HepG2 (cell line): ENCODE data around the gene PREP. TPM values are rescaled to one million over a fixed set of nuclear protein-coding genes. Genes with fewer than 3 reads are reported as not detected.

Source experiments
- CEBPG ChIP-seq: IDR thresholded peaks from 2 replicates; pipeline ENCODE4 v1.6.1; 2016
- CENPT ChIP-seq: sonication (generic); formaldehyde crosslinking; IDR thresholded peaks from 2 replicates; pipeline ENCODE4 v1.8.0; 2022; ENCODE audit warnings: low read depth, mild to moderate bottlenecking, moderate library complexity, missing genetic modification reagents
- HDAC2 ChIP-seq: sonication (generic); formaldehyde crosslinking; IDR thresholded peaks from 2 replicates; pipeline ENCODE4 v1.4.0; 2020; ENCODE audit warnings: missing genetic modification reagents
- MZF1 ChIP-seq: sonication (generic); formaldehyde crosslinking; IDR thresholded peaks from 2 replicates; pipeline ENCODE4 v1.8.1; 2023; ENCODE audit warnings: mild to moderate bottlenecking, missing genetic modification reagents, borderline replicate concordance
- NONO ChIP-seq, 2 experiments: fragments of 450-650 bp in 1 of 2; sonication (generic) in 1 of 2; formaldehyde crosslinking in 1 of 2; IDR thresholded peaks in 1 of 2; conservative IDR thresholded peaks in 1 of 2; 2 replicates each; pipeline versions ENCODE4 v1.6.1 to v1.8.0; 2017 to 2022; ENCODE audit warnings: mild to moderate bottlenecking in 1 of 2, missing genetic modification reagents in 1 of 2, moderate library complexity in 1 of 2
- NRL ChIP-seq: sonication (generic); formaldehyde crosslinking; IDR thresholded peaks from 2 replicates; pipeline ENCODE4 v1.5.0; 2020; ENCODE audit warnings: missing genetic modification reagents, mild to moderate bottlenecking, moderate library complexity, borderline replicate concordance
- PAX8 ChIP-seq: sonication (generic); formaldehyde crosslinking; IDR thresholded peaks from 2 replicates; pipeline ENCODE4 v1.8.0; 2022; ENCODE audit warnings: mild to moderate bottlenecking, missing genetic modification reagents, borderline replicate concordance
- PHF8 ChIP-seq: sonication (generic); formaldehyde crosslinking; IDR thresholded peaks from 2 replicates; pipeline ENCODE4 v1.5.0; 2020; ENCODE audit warnings: missing genetic modification reagents
- PLRG1 ChIP-seq: fragments of 450-650 bp; conservative IDR thresholded peaks from 2 replicates; pipeline ENCODE4 v1.6.1; 2016
- RBAK ChIP-seq: sonication (generic); formaldehyde crosslinking; IDR thresholded peaks from 2 replicates; pipeline ENCODE4 v1.5.1; 2020; ENCODE audit warnings: mild to moderate bottlenecking, missing genetic modification reagents
- RCOR2 ChIP-seq: IDR thresholded peaks from 2 replicates; pipeline ENCODE4 v1.6.1; 2016; ENCODE audit warnings: missing biosample characterization, missing genetic modification reagents
- SIX4 ChIP-seq: sonication (generic); formaldehyde crosslinking; IDR thresholded peaks from 2 replicates; pipeline ENCODE4 v1.4.0; 2020; ENCODE audit warnings: missing genetic modification reagents
- STAG1 ChIP-seq: sonication (generic); formaldehyde crosslinking; IDR thresholded peaks from 2 replicates; pipeline ENCODE4 v1.4.0; 2020; ENCODE audit warnings: missing genetic modification reagents
- TBX3 ChIP-seq: fragments of 450-650 bp; IDR thresholded peaks from 2 replicates; pipeline ENCODE4 v1.6.1; 2017; ENCODE audit warnings: antibody characterized with exemption, mild to moderate bottlenecking, inconsistent platforms, borderline replicate concordance
- TGIF2 ChIP-seq: IDR thresholded peaks from 2 replicates; pipeline ENCODE4 v1.6.1; 2016; ENCODE audit warnings: control low read depth, missing compliant biosample characterization
- TSC22D2 ChIP-seq: sonication (generic); formaldehyde crosslinking; IDR thresholded peaks from 2 replicates; pipeline ENCODE4 v1.5.1; 2020; ENCODE audit warnings: missing genetic modification reagents, mild to moderate bottlenecking, borderline replicate concordance
- ZBTB7A ChIP-seq: sonication (generic); formaldehyde crosslinking; IDR thresholded peaks from 2 replicates; pipeline ENCODE4 v1.8.0; 2022; ENCODE audit warnings: mild to moderate bottlenecking, missing genetic modification reagents
- ZBTB7B ChIP-seq: sonication (generic); formaldehyde crosslinking; IDR thresholded peaks from 2 replicates; pipeline ENCODE4 v1.4.0; 2020; ENCODE audit warnings: missing genetic modification reagents
- ZC3H13 ChIP-seq: sonication (generic); formaldehyde crosslinking; IDR thresholded peaks from 2 replicates; pipeline ENCODE4 v1.8.1; 2023; ENCODE audit warnings: mild to moderate bottlenecking, missing genetic modification reagents, moderate library complexity
- ZNF124 ChIP-seq: sonication (generic); formaldehyde crosslinking; IDR thresholded peaks from 2 replicates; pipeline ENCODE4 v1.4.0; 2020; ENCODE audit warnings: missing genetic modification reagents
- ZNF234 ChIP-seq: sonication (generic); formaldehyde crosslinking; conservative IDR thresholded peaks from 2 replicates; pipeline ENCODE4 v1.5.1; 2020; ENCODE audit warnings: mild to moderate bottlenecking, missing genetic modification reagents
- ZNF629 ChIP-seq: sonication (generic); formaldehyde crosslinking; conservative IDR thresholded peaks from 2 replicates; pipeline ENCODE4 v1.5.0; 2020; ENCODE audit warnings: missing genetic modification reagents
- ZNF772 ChIP-seq: sonication (generic); formaldehyde crosslinking; IDR thresholded peaks from 2 replicates; pipeline ENCODE4 v1.5.0; 2020; ENCODE audit warnings: mild to moderate bottlenecking, missing genetic modification reagents
- polyA plus RNA-seq, 8 experiments: library from polyadenylated mRNA; depleted of rRNA in 3 of 8; stranded (reverse) in 7 of 8; unstranded in 1 of 8; fragments of >200 nt; fragmentation: Illumina TruSeq in 4 of 8; extraction: Trizol in 4 of 8; gene quantifications; 2 replicates each; pipeline versions ENCODE4 v1.2.1 to v1.2.3, GENCODE V29; 2011 to 2016; ENCODE audit warnings: low read depth in 4 of 8, missing spikeins in 1 of 8, mixed read lengths in 1 of 8; ENCODE audit not compliant: insufficient read depth in 1 of 8
- total RNA-seq, 5 experiments: library from RNA; depleted of rRNA; stranded (reverse); fragments of >200 nt; fragmentation: Illumina TruSeq; extraction: Trizol; gene quantifications; 2 replicates each; pipeline ENCODE4 v1.2.3, GENCODE V29; 2016; ENCODE audit warnings: low read depth in 1 of 5
- TF ChIP-seq, protein P1 (sequence below): IDR thresholded peaks from 2 replicates; pipeline ENCODE4 v1.4.0; 2020; ENCODE audit warnings: mild to moderate bottlenecking, missing genetic modification reagents
- TF ChIP-seq, protein P2 (sequence below): IDR thresholded peaks from 2 replicates; pipeline ENCODE4 v1.6.1; 2016; ENCODE audit warnings: missing genetic modification reagents, missing compliant biosample characterization
- TF ChIP-seq, protein P3 (sequence below): sonication (generic); formaldehyde crosslinking; IDR thresholded peaks from 2 replicates; pipeline ENCODE4 v1.5.1; 2020; ENCODE audit warnings: missing genetic modification reagents, mild to moderate bottlenecking, borderline replicate concordance
- TF ChIP-seq, protein P4 (sequence below): sonication (generic); formaldehyde crosslinking; IDR thresholded peaks from 2 replicates; pipeline ENCODE4 v1.5.0; 2020; ENCODE audit warnings: missing genetic modification reagents

The PREP gene
- total and polyA plus RNA-seq, 2 of the 13 experiments (the other 11 are each of a cell fraction or from before 2014, with no cell fraction given) = 12.6 to 15.9 TPM

DNA sequence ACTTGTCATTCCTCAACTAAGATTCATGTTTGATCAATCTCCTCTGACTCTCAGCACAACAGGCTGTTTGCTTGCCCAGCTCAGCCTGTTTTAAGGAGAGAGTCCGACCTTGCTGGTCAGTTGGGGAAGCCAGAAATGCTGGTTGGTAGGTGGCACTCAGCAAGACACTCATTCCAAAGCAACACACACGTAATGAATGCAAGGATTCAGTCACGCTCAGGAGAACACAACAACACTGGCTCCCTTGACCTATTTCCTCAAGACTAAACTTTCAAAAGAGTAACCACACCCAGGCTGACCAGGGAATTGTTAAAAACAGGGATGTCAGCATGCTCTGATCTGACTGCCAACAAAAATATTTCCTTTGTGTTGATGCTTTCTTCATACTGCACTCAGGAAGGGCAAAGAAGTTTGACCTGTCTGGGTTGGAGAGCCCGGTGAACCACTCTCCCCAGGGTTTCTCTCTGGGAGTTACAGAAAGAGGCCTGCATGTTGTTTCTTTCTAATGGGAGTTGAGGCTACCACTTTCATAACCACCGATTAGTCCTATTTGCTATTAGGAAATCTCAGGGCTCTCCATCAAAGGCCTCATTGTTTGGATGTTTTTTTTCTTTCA, 25.6 kb upstream of the PREP start (continued):
- TF ChIP-seq, protein P1, sequence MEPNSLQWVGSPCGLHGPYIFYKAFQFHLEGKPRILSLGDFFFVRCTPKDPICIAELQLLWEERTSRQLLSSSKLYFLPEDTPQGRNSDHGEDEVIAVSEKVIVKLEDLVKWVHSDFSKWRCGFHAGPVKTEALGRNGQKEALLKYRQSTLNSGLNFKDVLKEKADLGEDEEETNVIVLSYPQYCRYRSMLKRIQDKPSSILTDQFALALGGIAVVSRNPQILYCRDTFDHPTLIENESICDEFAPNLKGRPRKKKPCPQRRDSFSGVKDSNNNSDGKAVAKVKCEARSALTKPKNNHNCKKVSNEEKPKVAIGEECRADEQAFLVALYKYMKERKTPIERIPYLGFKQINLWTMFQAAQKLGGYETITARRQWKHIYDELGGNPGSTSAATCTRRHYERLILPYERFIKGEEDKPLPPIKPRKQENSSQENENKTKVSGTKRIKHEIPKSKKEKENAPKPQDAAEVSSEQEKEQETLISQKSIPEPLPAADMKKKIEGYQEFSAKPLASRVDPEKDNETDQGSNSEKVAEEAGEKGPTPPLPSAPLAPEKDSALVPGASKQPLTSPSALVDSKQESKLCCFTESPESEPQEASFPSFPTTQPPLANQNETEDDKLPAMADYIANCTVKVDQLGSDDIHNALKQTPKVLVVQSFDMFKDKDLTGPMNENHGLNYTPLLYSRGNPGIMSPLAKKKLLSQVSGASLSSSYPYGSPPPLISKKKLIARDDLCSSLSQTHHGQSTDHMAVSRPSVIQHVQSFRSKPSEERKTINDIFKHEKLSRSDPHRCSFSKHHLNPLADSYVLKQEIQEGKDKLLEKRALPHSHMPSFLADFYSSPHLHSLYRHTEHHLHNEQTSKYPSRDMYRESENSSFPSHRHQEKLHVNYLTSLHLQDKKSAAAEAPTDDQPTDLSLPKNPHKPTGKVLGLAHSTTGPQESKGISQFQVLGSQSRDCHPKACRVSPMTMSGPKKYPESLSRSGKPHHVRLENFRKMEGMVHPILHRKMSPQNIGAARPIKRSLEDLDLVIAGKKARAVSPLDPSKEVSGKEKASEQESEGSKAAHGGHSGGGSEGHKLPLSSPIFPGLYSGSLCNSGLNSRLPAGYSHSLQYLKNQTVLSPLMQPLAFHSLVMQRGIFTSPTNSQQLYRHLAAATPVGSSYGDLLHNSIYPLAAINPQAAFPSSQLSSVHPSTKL = peak; percentile 79
- TF ChIP-seq MZF1 (CRISPR knock-in tag) = no peak
- no peak for TF ChIP-seq ZNF772
- no peak for TF ChIP-seq NRL (CRISPR knock-in tag)
- no peak for TF ChIP-seq RBAK (CRISPR knock-in tag)
- TF ChIP-seq ZC3H13 (CRISPR knock-in tag) = no peak
- TF ChIP-seq TSC22D2 = no peak
- no peak for TF ChIP-seq PHF8 (CRISPR knock-in tag)
- no peak for TF ChIP-seq SIX4
- TF ChIP-seq ZNF124 (CRISPR knock-in tag) = peak; percentile 36; the same call in 1 of the 2 replicates
- TF ChIP-seq ZBTB7A (CRISPR knock-in tag) = no peak
- no peak for TF ChIP-seq CENPT (CRISPR knock-in tag)
- 0 out of 2 replicates have a peak, but pooled peaks have one; percentile 31 for TF ChIP-seq HDAC2 (CRISPR knock-in tag)
- TF ChIP-seq, protein P2, sequence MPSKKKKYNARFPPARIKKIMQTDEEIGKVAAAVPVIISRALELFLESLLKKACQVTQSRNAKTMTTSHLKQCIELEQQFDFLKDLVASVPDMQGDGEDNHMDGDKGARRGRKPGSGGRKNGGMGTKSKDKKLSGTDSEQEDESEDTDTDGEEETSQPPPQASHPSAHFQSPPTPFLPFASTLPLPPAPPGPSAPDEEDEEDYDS (CRISPR knock-in tag) = no peak
- no peak for TF ChIP-seq STAG1 (CRISPR knock-in tag)
- TF ChIP-seq, protein P3, sequence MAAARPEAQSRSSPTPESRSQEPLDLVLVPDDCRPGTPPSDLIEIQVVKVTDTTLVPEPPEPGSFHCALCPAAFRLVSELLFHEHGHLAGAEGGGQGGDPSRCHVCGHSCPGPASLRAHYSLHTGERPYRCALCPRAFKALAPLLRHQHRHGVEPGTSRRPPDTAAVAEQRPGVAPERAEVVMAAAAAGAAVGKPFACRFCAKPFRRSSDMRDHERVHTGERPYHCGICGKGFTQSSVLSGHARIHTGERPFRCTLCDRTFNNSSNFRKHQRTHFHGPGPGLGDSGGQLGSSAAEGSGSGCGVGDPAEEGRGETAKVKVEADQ (CRISPR knock-in tag) = no peak
- TF ChIP-seq RCOR2 (CRISPR knock-in tag) = no peak
- TF ChIP-seq PLRG1 = no peak
- TF ChIP-seq NONO (IDR thresholded peaks at IDR 0.05) = no peak
- no peak for TF ChIP-seq NONO (CRISPR knock-in tag; conservative IDR thresholded peaks at IDR 0.05)
- TF ChIP-seq PAX8 (CRISPR knock-in tag) = no peak
- TF ChIP-seq ZNF629 (CRISPR knock-in tag) = no peak
- TF ChIP-seq ZBTB7B = no peak
- peak; percentile 79 for TF ChIP-seq CEBPG (CRISPR knock-in tag)
- TF ChIP-seq TBX3 = no peak
- no peak for TF ChIP-seq ZNF234
- no peak for TF ChIP-seq TGIF2 (CRISPR knock-in tag)
- TF ChIP-seq, protein P4, sequence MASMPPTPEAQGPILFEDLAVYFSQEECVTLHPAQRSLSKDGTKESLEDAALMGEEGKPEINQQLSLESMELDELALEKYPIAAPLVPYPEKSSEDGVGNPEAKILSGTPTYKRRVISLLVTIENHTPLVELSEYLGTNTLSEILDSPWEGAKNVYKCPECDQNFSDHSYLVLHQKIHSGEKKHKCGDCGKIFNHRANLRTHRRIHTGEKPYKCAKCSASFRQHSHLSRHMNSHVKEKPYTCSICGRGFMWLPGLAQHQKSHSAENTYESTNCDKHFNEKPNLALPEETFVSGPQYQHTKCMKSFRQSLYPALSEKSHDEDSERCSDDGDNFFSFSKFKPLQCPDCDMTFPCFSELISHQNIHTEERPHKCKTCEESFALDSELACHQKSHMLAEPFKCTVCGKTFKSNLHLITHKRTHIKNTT = no peak
